IMR-90 (cell line): ENCODE results near the gene GATAD2A. TPM values are rescaled to one million over a fixed set of nuclear protein-coding genes. Genes with fewer than 3 reads are reported as not detected.

Source experiments
- ATAC-seq: fragments of 200-7000 bp; cut with Tn5 transposase; 2 replicates; pipeline ENCODE4 v1.9.1; 2020; ENCODE audit warnings: low read depth, mild to moderate bottlenecking, moderate library complexity
- BruUV-seq: library from RNA; stranded (reverse); fragments of 400-500 nt; replicated peaks from 2 replicates; lab custom pipeline; 2021; lab: Mats Ljungman, UMichigan
- CTCF ChIA-PET: fragments of 300-600 bp; formaldehyde crosslinking; extraction: SDS; loops from one replicate; lab custom pipeline; 2021; ENCODE audit warnings: antibody characterized with exemption; lab: Yijun Ruan, JAX
- POLR2A ChIA-PET: fragments of 300-600 bp; sonication (Branson Sonifier 250); formaldehyde crosslinking; loops from one replicate; lab custom pipeline; 2022; ENCODE audit warnings: antibody characterized with exemption; ENCODE audit not compliant: unreplicated experiment; lab: Charles Lee
- DNase-seq: peaks from one replicate; pipeline ENCODE4 v3.0.0; 2013
- H2AFZ ChIP-seq: replicated peaks from 2 replicates; pipeline ENCODE3; 2013; ENCODE audit warnings: low read length, mild to moderate bottlenecking; ENCODE audit not compliant: poor library complexity
- H2AK5ac ChIP-seq: 2 replicates; pipeline ENCODE4 v1.6.1; 2013; ENCODE audit warnings: low read depth, low read length, inconsistent platforms
- H2AK9ac ChIP-seq: replicated peaks from 2 replicates; pipeline ENCODE3; 2013; ENCODE audit warnings: mild to moderate bottlenecking, low read depth, low read length, moderate library complexity; ENCODE audit not compliant: poor library complexity
- H2BK120ac ChIP-seq: 2 replicates; pipeline ENCODE4 v1.6.1; 2013; ENCODE audit warnings: low read depth, low read length, inconsistent platforms
- H2BK15ac ChIP-seq: 3 replicates; pipeline ENCODE4 v1.6.1; 2013; ENCODE audit warnings: low read depth, low read length, inconsistent platforms
- H2BK20ac ChIP-seq: 2 replicates; pipeline ENCODE4 v1.6.1; 2013; ENCODE audit warnings: low read depth, mild to moderate bottlenecking, inconsistent platforms, low read length, moderate library complexity
- H2BK5ac ChIP-seq: 2 replicates; pipeline ENCODE4 v1.6.1; 2013; ENCODE audit warnings: mild to moderate bottlenecking, low read depth, low read length, inconsistent platforms; ENCODE audit not compliant: poor library complexity, severe bottlenecking
- H3K14ac ChIP-seq: replicated peaks from 2 replicates; pipeline ENCODE4 v1.6.1; 2013; ENCODE audit warnings: low read depth, low read length, inconsistent platforms
- H3K18ac ChIP-seq: 2 replicates; pipeline ENCODE4 v1.6.1; 2013; ENCODE audit warnings: low read depth, low read length, control low read depth
- H3K23ac ChIP-seq: 2 replicates; pipeline ENCODE4 v1.6.1; 2013; ENCODE audit warnings: low read depth, low read length, inconsistent platforms
- H3K27ac ChIP-seq: 2 replicates; pipeline ENCODE4 v1.5.1; 2013; ENCODE audit warnings: mild to moderate bottlenecking, control low read depth, low read length; ENCODE audit not compliant: insufficient read depth
- H3K27me3 ChIP-seq: 2 replicates; pipeline ENCODE4 v1.6.1; 2013; ENCODE audit warnings: low read length; ENCODE audit not compliant: control insufficient read depth, insufficient read depth
- H3K36me3 ChIP-seq: 2 replicates; pipeline ENCODE4 v1.6.1; 2013; ENCODE audit warnings: low read length, mixed read lengths; ENCODE audit not compliant: control insufficient read depth, insufficient read depth
- H3K4ac ChIP-seq: 2 replicates; pipeline ENCODE4 v1.6.1; 2013; ENCODE audit warnings: low read depth, low read length, inconsistent platforms
- H3K4me1 ChIP-seq: 2 replicates; pipeline ENCODE4 v1.6.1; 2013; ENCODE audit warnings: low read length, mixed read lengths; ENCODE audit not compliant: control insufficient read depth, insufficient read depth
- H3K4me2 ChIP-seq: 2 replicates; pipeline ENCODE4 v1.6.1; 2013; ENCODE audit warnings: low read depth, mild to moderate bottlenecking, control low read depth, low read length, moderate library complexity
- H3K4me3 ChIP-seq: 2 replicates; pipeline ENCODE4 v1.5.1; 2013; ENCODE audit warnings: low read depth, mild to moderate bottlenecking, control low read depth, low read length, moderate library complexity; ENCODE audit not compliant: insufficient read depth
- H3K56ac ChIP-seq: 2 replicates; pipeline ENCODE4 v1.6.1; 2013; ENCODE audit warnings: low read length, inconsistent platforms; ENCODE audit not compliant: insufficient read depth; ENCODE audit errors: extremely low read depth
- H3K79me1 ChIP-seq, 2 experiments: 2 replicates each; pipeline ENCODE4 v1.6.1; 2013; ENCODE audit warnings: low read length in 2 of 2, inconsistent platforms in 1 of 2, low read depth in 1 of 2
- H3K9ac ChIP-seq: 2 replicates; pipeline ENCODE4 v1.6.1; 2013; ENCODE audit warnings: low read depth, low read length, control low read depth
- H3K9me1 ChIP-seq: 2 replicates; pipeline ENCODE4 v1.6.1; 2013; ENCODE audit warnings: low read length, inconsistent platforms; ENCODE audit not compliant: insufficient read depth
- H3K9me3 ChIP-seq: 2 replicates; pipeline ENCODE4 v1.6.1; 2013; ENCODE audit warnings: low read length; ENCODE audit not compliant: control insufficient read depth, insufficient read depth
- H4K20me1 ChIP-seq: 2 replicates; pipeline ENCODE4 v1.6.1; 2013; ENCODE audit warnings: low read length, inconsistent platforms; ENCODE audit not compliant: insufficient read depth
- H4K5ac ChIP-seq: 2 replicates; pipeline ENCODE4 v1.6.1; 2013; ENCODE audit warnings: mild to moderate bottlenecking, low read depth, low read length, control low read depth
- H4K8ac ChIP-seq, 2 experiments: 2 replicates each; pipeline ENCODE4 v1.6.1; 2013; ENCODE audit warnings: low read depth in 2 of 2, low read length in 2 of 2, control low read depth in 1 of 2, inconsistent platforms in 1 of 2
- H4K91ac ChIP-seq: 2 replicates; pipeline ENCODE4 v1.6.1; 2013; ENCODE audit warnings: low read depth, low read length, inconsistent platforms; ENCODE audit not compliant: insufficient read depth
- MAZ ChIP-seq: IDR thresholded peaks from 2 replicates; pipeline ENCODE4 v1.6.1; 2012; ENCODE audit warnings: low read depth, mild to moderate bottlenecking, low read length, improper control_type of control experiment, moderate library complexity, borderline replicate concordance
- RAD21 ChIP-seq: IDR thresholded peaks from 2 replicates; pipeline ENCODE4 v1.6.1; 2012; ENCODE audit warnings: low read length, improper control_type of control experiment
- WGBS, 2 experiments: methylation state at CpG; one replicate each; pipeline versions ENCODE4 v1.1.5 to v1.1.7; 2013; ENCODE audit warnings: missing lambda C conversion rate in 2 of 2; ENCODE audit not compliant: insufficient read length in 1 of 2; ENCODE audit errors: extremely low coverage in 2 of 2; 5-methylcytosine and 5-hydroxymethylcytosine counted together
- dilution Hi-C: fragments of 300-500 bp; cut with HindIII; formaldehyde crosslinking; loops from one replicate; pipeline ENCODE4 v1.14.3; 2018; ENCODE audit warnings: low sequenced_read_pairs; ENCODE audit not compliant: unreplicated experiment
- in situ Hi-C: fragments of 300-500 bp; cut with MboI; formaldehyde crosslinking; loops from 3 replicates; pipeline ENCODE4 v1.14.3; 2019; ENCODE audit warnings: low sequenced_read_pairs, inconsistent platforms, mixed read lengths
- intact Hi-C: fragments of 100-400 bp; cut with micrococcal nuclease; formaldehyde crosslinking; loops from 2 replicates; pipeline ENCODE4 v1.10.0; 2022
- polyA plus RNA-seq, 3 experiments: library from polyadenylated mRNA; depleted of rRNA; stranded (reverse); fragments of >200 nt; gene quantifications; 2 replicates each; pipeline ENCODE4 v1.2.3, GENCODE V29; 2012; ENCODE audit warnings: low replicate concordance in 1 of 3
- total RNA-seq: library from RNA; depleted of rRNA; stranded (reverse); fragments of >200 nt; gene quantifications from 2 replicates; pipeline ENCODE4 v1.2.3, GENCODE V29; 2012
- TF ChIP-seq, protein P1 (sequence below): conservative IDR thresholded peaks from 2 replicates; pipeline ENCODE4 v1.5.1; 2012; ENCODE audit warnings: mild to moderate bottlenecking, low read depth, low read length, improper control_type of control experiment

GATAD2A gene
- total and polyA plus RNA-seq, 2 of the 4 experiments (the other 2 are of a cell fraction), result 23.5 to 33.2 TPM

DNA sequence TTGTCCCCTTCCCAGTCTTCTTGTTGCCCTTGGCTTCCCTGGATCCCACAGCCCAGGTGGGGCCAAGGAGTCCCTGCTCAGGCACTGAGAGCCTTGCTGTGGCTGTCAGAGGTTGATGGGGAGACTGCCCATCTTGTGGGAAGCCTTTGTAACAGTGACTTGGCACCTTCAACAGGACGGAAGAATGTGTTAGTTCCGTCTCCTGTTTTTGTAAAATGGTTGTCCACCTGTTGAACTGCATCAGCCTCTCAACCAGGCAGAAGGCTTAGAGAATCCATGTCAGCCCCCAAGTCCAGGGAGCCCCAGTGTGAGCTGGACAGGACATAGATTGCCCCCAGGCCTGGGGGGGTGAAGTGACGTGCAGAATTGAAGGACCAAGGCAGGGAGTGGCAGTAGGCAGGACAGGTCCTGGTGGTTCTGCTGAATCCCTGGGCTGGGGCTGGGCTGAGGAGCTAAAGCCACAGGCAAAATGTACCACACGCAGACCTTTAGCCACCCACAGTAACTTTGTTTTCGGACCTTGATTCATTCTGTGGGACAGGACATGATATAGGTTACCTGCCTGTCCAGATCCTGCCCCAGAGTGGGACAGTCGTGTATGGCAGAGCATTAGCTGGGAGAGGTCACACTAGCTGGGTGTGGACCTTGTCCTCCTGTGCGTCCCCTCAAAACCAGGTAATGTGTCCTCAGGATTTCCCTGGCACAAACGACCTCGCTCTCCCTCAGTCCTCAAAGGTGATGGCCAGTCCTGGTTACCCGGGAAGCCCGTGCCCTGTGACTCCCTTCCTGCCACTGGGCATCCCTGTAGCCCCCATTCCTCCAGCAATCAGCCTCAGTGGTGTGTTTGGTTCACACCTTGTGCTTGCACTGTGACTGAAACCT, 47.0 kb downstream of the GATAD2A start (continued):
- TF ChIP-seq, protein P1, sequence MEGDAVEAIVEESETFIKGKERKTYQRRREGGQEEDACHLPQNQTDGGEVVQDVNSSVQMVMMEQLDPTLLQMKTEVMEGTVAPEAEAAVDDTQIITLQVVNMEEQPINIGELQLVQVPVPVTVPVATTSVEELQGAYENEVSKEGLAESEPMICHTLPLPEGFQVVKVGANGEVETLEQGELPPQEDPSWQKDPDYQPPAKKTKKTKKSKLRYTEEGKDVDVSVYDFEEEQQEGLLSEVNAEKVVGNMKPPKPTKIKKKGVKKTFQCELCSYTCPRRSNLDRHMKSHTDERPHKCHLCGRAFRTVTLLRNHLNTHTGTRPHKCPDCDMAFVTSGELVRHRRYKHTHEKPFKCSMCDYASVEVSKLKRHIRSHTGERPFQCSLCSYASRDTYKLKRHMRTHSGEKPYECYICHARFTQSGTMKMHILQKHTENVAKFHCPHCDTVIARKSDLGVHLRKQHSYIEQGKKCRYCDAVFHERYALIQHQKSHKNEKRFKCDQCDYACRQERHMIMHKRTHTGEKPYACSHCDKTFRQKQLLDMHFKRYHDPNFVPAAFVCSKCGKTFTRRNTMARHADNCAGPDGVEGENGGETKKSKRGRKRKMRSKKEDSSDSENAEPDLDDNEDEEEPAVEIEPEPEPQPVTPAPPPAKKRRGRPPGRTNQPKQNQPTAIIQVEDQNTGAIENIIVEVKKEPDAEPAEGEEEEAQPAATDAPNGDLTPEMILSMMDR, result no peak

DNA sequence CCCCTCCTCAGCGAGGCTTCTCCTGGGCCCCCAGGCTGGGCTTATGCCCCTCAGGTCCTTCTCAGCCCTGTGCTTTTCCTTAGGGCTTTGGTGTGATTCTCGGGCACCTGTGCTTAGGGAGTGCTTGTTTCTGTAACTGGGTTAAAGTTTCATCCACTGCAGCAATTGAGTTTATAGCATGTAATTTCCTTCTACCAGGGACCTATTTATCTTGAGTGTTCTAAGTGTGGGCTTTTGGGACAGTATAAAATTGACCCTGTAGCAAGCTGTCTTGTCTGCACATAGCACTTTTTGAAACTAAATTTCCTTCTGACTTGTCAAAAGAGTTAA, 47.6 kb downstream of the GATAD2A start:
- no peak for DNase-seq
- no peak for TF ChIP-seq RAD21
- no peak for TF ChIP-seq MAZ
- TF ChIP-seq, protein P1, result no peak
- H2BK5ac ChIP-seq, result no peak overlapping the region
- no peak for ATAC-seq
- H4K20me1 ChIP-seq, result peaks cover 72% of the 10 kb centered on the region
- H3K27me3 ChIP-seq, result no peaks in the 10 kb centered on the region
- peaks cover 46% of the 10 kb centered on the region for H3K9me1 ChIP-seq
- no peak overlapping the region for H2AFZ ChIP-seq
- H3K56ac ChIP-seq, result no peak overlapping the region
- intact Hi-C loops (no loop called here), dilution Hi-C loops (no loop called here), in situ Hi-C loops (no loop called here)
- H3K36me3 ChIP-seq, result peaks cover 2% of the 10 kb centered on the region; the same call in 1 of the 2 replicates
- no peak overlapping the region for H3K27ac ChIP-seq
- peaks cover 28 to 75% of the 10 kb centered on the region in 2 experiments for H3K79me1 ChIP-seq
- H3K4me2 ChIP-seq, result no peak overlapping the region
- H3K9ac ChIP-seq, result no peak overlapping the region
- H3K18ac ChIP-seq, result no peak overlapping the region
- H2BK15ac ChIP-seq, result no peak overlapping the region
- H3K4ac ChIP-seq, result no peak overlapping the region
- no peak overlapping the region for H4K8ac ChIP-seq
- no peak overlapping the region for H2AK9ac ChIP-seq
- no peak overlapping the region for H3K23ac ChIP-seq
- ChIA-PET POLR2A (no interaction called here), CTCF (no interaction called here)
- no peak overlapping the region for H2AK5ac ChIP-seq
- BruUV-seq, result no TSS peak
- no peak overlapping the region for H4K91ac ChIP-seq
- no peak overlapping the region for H3K4me3 ChIP-seq
- peaks cover 5% of the 10 kb centered on the region for H3K4me1 ChIP-seq
- H3K9me3 ChIP-seq, result no peaks in the 10 kb centered on the region
- WGBS, 2 experiments, result no CpG with 5 or more reads among the region's 2 CpGs
- H2BK120ac ChIP-seq, result no peak overlapping the region
- no peak overlapping the region for H4K5ac ChIP-seq
- no peak overlapping the region for H2BK20ac ChIP-seq
- no peak overlapping the region for H3K14ac ChIP-seq
